Kidney epithelial cell (primary cell): ENCODE measurements around the gene MDK. TPM values are rescaled to one million over a fixed set of nuclear protein-coding genes. Genes with fewer than 3 reads are reported as not detected.

Experiments used
- DNase-seq: peaks from one replicate; pipeline ENCODE4 v3.0.0-alpha.2; 2010; ENCODE audit warnings: low read depth
- H3K27me3 ChIP-seq: 2 replicates; pipeline ENCODE4 v1.6.0; 2011; ENCODE audit warnings: low read length; ENCODE audit not compliant: control insufficient read depth, insufficient read depth
- H3K36me3 ChIP-seq: 2 replicates; pipeline ENCODE4 v1.5.1; 2011; ENCODE audit warnings: low read length; ENCODE audit not compliant: control insufficient read depth, insufficient read depth
- H3K4me3 ChIP-seq: 2 replicates; pipeline ENCODE4 v1.5.1; 2011; ENCODE audit warnings: low read depth, mild to moderate bottlenecking, control low read depth, low read length
- CTCF ChIP-seq: IDR thresholded peaks from 2 replicates; pipeline ENCODE4 v1.5.1; 2011; ENCODE audit warnings: mild to moderate bottlenecking, moderate library complexity, low read length, control low read depth, inconsistent platforms; ENCODE audit not compliant: insufficient read depth, poor library complexity, severe bottlenecking
- total RNA-seq: library from RNA; depleted of rRNA; stranded (reverse); fragments of >200 nt; gene quantifications from 2 replicates; pipeline ENCODE4 v1.2.3, GENCODE V29; 2015

The MDK gene
- total RNA-seq, 1 donor from 2014 or later: 805 TPM

DNA sequence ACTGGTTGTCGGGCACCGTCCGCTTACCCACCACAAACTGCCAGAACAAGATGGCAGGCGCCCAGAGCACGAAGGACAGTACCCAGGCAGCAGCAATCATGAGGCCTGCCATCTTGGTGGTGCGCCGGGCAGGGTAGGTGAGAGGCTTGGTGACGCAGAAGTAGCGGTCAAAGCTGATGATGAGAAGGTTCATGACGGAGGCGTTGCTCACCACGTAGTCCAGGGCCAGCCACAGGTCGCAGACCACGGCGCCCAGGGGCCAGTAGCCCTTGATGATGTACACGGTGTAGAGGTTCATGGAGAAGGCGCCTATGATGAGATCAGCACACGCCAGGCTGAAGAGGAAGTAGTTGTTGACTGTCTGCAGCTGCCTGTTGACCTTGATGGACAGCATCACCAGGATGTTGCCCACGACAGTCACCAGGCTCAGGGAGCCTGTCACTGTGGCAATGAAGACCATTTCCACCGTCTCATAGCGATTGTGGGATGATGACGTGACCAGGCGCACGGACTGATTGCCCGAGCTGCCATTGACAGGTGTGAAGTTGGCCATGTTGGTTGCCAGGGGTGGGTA, 4.6 kb downstream of the MDK start:
- Histone ChIP-seq H3K36me3 (no peaks in the 10 kb centered on the region), H3K4me3 (no peak overlapping the region), H3K27me3 (peaks cover 40% of the 10 kb centered on the region)
- DNase-seq: no peak
- TF ChIP-seq CTCF: no peak

GRCh38 chr11:46386674-46387073, 5.2 kb downstream of the MDK start:
- Histone ChIP-seq H3K4me3 (no peak overlapping the region), H3K36me3 (no peaks in the 10 kb centered on the region), H3K27me3 (peaks cover 45% of the 10 kb centered on the region)
- DNase-seq: no peak
- TF ChIP-seq CTCF: no peak

DNA sequence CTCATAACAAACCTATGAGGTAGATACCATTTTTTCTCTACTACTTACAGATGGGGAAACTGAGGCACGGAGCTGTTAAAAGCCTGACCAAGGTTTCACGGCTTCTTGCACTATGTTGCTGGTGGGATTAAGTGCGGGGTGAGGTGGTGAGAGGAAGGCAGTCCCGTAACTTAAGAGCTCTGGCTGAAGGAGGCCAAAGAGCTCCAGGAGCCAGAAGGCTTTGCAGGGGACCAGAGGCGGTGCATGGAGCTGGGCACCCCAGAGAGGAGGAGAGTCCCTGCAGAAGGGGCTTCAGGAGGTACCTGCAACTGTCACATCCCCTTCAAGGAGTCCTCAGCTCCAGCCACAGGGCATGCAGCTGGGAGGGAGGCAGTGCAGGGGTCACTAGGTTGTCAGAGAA, 6.0 kb downstream of the MDK start:
- TF ChIP-seq CTCF: no peak
- no peaks in the 10 kb centered on the region for H3K36me3 ChIP-seq
- H3K27me3 ChIP-seq: peaks cover 52% of the 10 kb centered on the region
- no peak for DNase-seq
- no peak overlapping the region for H3K4me3 ChIP-seq

DNA sequence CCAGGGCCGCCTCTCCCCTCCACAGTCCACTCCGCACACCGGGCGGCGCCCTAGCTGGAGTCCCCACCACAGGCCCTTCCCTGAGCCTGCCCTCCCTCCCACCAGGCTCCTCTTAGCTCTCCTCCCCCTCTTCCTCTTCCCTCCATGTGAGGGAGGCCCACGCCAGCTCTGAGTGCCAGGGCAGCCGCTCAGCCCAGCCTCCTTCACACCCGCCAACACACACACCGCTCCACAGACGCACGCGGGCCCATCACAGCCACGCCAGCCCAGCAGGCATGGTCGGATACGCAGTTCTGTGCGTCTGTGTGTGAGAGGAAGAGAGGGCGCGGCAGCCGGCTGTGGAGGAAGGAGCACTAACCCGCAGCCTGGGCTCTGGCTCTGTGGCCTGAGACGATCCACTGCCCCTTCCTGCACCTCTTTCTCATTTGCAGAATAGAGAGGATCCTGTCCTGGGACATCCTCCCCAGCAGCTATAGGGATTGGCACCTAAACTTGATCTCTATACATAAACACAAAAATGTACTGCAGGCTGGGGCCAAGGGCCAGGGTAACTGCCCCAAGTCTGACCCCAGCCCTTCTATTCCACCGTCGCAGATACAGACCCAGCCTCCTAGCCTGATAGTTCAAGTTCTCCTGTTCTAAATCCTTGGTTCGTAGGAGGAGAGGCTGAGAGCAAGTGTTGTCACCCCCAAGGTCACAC, 6.6 kb downstream of the MDK start:
- Histone ChIP-seq H3K36me3 (no peaks in the 10 kb centered on the region), H3K27me3 (peaks cover 56% of the 10 kb centered on the region), H3K4me3 (no peak overlapping the region)
- no peak for TF ChIP-seq CTCF
- DNase-seq: no peak

DNA sequence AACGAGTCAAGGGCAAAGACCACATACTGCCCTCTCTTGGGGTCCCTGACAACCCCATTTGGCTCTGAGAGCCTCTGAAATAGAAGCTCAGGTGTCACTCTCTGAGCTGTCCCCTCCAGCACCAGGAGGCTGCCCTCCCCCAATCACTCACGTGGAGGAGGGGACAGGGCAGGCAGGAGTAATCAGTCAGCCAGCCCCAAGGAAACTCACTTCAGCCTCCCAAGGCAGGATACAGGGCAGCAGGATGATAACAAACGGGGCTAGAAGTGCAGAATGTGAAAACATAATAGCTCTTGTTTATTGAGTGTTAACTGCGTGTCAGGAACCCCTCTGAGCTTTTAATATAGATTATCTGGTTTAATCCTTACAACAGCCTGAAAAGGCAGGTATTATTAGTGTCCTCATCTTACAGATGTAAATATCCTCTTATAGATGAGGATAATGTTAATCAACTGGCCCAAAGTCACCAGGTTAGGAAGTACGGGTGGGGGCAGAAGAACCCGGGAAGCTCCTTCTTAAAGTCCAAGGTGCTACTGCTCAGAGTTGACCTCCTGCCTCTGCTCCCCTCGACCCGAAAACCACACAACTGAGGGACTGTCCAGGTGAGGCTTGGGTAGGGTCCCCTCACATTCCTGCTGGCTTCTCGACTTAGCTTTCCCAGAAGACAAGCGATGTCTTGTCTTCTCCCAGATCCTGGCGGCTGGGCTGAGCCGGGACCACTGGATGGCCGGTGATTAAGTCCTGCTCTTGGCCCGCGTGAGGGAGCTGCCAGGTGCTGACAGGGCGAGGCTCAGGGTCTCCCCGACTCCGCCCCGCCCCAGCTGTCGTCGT, 7.4 kb downstream of the MDK start:
- Histone ChIP-seq H3K27me3 (peaks cover 59% of the 10 kb centered on the region), H3K36me3 (no peaks in the 10 kb centered on the region), H3K4me3 (no peak overlapping the region)
- no peak for DNase-seq
- no peak for TF ChIP-seq CTCF
